AG04450 (cell line): Measurements from ENCODE around the gene DPY30. TPM values are rescaled to one million over a fixed set of nuclear protein-coding genes. Genes with fewer than 3 reads are reported as not detected.

ENCODE experiments used
- CTCF ChIA-PET: fragments of 300-600, 350-600 bp; formaldehyde crosslinking; extraction: SDS; loops from one replicate; lab custom pipeline; 2022; ENCODE audit warnings: antibody characterized with exemption, inconsistent platforms; lab: Charles Lee
- POLR2A ChIA-PET: fragments of 350-600 bp; formaldehyde crosslinking; extraction: SDS; loops from one replicate; lab custom pipeline; 2021; ENCODE audit warnings: antibody characterized with exemption, inconsistent platforms; lab: Yijun Ruan, JAX
- DNase-seq: peaks from one replicate; pipeline ENCODE4 v3.0.0-alpha.2; 2011; ENCODE audit warnings: low read depth, low spot score
- H3K27ac ChIP-seq: one replicate; pipeline ENCODE4 v1.5.1; 2012; ENCODE audit warnings: low read depth, low read length, control low read depth
- H3K27me3 ChIP-seq: one replicate; pipeline ENCODE4 v1.6.0; 2012; ENCODE audit warnings: low read length; ENCODE audit not compliant: control insufficient read depth, insufficient read depth
- H3K4me3 ChIP-seq: 2 replicates; pipeline ENCODE4 v1.5.1; 2011; ENCODE audit warnings: mild to moderate bottlenecking, low read depth, low read length, control low read depth
- H3K9me3 ChIP-seq: 2 replicates; pipeline ENCODE4 v1.5.1; 2012; ENCODE audit warnings: low read length; ENCODE audit not compliant: control insufficient read depth, insufficient read depth
- CTCF ChIP-seq: IDR thresholded peaks from 2 replicates; pipeline ENCODE4 v1.5.1; 2011; ENCODE audit warnings: low read depth, low read length, control low read depth, inconsistent platforms
- polyA plus RNA-seq: library from polyadenylated mRNA; depleted of rRNA; stranded (reverse); fragments of >200 nt; gene quantifications from 2 replicates; pipeline ENCODE4 v1.2.3, GENCODE V29; 2011

DPY30 gene
- polyA plus RNA-seq, 1 experiment = 104 TPM

- ChIA-PET CTCF (no interaction called here), POLR2A (no interaction called here)
- Histone ChIP-seq H3K9me3 (no peaks in the 10 kb centered on the region), H3K27ac (no peak overlapping the region), H3K27me3 (no peaks in the 10 kb centered on the region), H3K4me3 (no peak overlapping the region)
- no peak for TF ChIP-seq CTCF
- no peak for DNase-seq
These were observed 47.5 kb downstream of the DPY30 start for GRCh38 chr2:31992025-31992579.

GRCh38 chr2:31989946-31990345 is 49.7 kb downstream of the DPY30 start:
- DNase-seq = no peak
- ChIA-PET CTCF (interaction anchor here (0.6 kb wide), 1 partner anchor 1116 kb away, joined by 7 read pairs; no protein-coding TSS in a partner anchor), POLR2A (interaction anchor here (0.7 kb wide), 1 partner anchor 19 kb away, joined by 3 read pairs; no protein-coding TSS in a partner anchor)
- Histone ChIP-seq H3K27me3 (no peaks in the 10 kb centered on the region), H3K4me3 (no peak overlapping the region), H3K9me3 (no peaks in the 10 kb centered on the region), H3K27ac (no peak overlapping the region)
- no peak for TF ChIP-seq CTCF

- CTCF ChIA-PET = no interaction called here
- Histone ChIP-seq H3K9me3 (no peaks in the 10 kb centered on the region), H3K27me3 (no peaks in the 10 kb centered on the region), H3K4me3 (no peak overlapping the region), H3K27ac (no peak overlapping the region)
- no peak for DNase-seq
- POLR2A ChIA-PET = no interaction called here
- no peak for TF ChIP-seq CTCF
These were observed 52.0 kb downstream of the DPY30 start for GRCh38 chr2:31987454-31988220.

GRCh38 chr2:31986906-31987305 is 52.7 kb downstream of the DPY30 start:
- ChIA-PET POLR2A (no interaction called here), CTCF (no interaction called here)
- H3K9me3 ChIP-seq = no peaks in the 10 kb centered on the region
- no peak for TF ChIP-seq CTCF
- H3K27me3 ChIP-seq = no peaks in the 10 kb centered on the region
- H3K4me3 ChIP-seq = no peak overlapping the region
- no peak for DNase-seq
- no peak overlapping the region for H3K27ac ChIP-seq

- H3K4me3 ChIP-seq = no peak overlapping the region
- no peak for TF ChIP-seq CTCF
- H3K9me3 ChIP-seq = no peaks in the 10 kb centered on the region
- POLR2A ChIA-PET = no interaction called here
- H3K27ac ChIP-seq = no peak overlapping the region
- no peak for DNase-seq
- CTCF ChIA-PET = no interaction called here
- H3K27me3 ChIP-seq = no peaks in the 10 kb centered on the region
These were observed 55.7 kb downstream of the DPY30 start for GRCh38 chr2:31983762-31984467.
